ENCODE results near the gene BRD2. TPM values are rescaled to one million over a fixed set of nuclear protein-coding genes. Genes with fewer than 3 reads are reported as not detected.
A peak's percentile ranks its signal among the peaks of the same experiment; 100 is the strongest.

BRD2 gene
- total RNA-seq, 2 donors from 2014 or later, result 99.1 to 171 TPM

GRCh38 chr6:33001685-33002084 is 33.3 kb downstream of the BRD2 start:
- DNase-seq, result no peak
- H3K4me1 ChIP-seq, result no peaks in the 10 kb centered on the region

GRCh38 chr6:33004940-33005339 is 36.5 kb downstream of the BRD2 start:
- H3K4me1 ChIP-seq, result peaks cover 6% of the 10 kb centered on the region
- intact Hi-C loops (cut with DNase I), result loop anchor here (5.0 kb wide), 1 partner anchor 237 kb away; no protein-coding TSS in a partner anchor

More at GRCh38 chr6:33001685-33002084, 33.3 kb downstream of the BRD2 start:
- no peak for ATAC-seq
- Histone ChIP-seq H3K27ac (no peak overlapping the region), H3K9me3 (no peaks in the 10 kb centered on the region), H3K4me3 (no peak overlapping the region), H3K27me3 (no peaks in the 10 kb centered on the region), H3K36me3 (replicated peaks in 1 of 2; ENCODE audit: insufficient read depth in 1 of 2, low read depth in 2 of 2) (no peaks in the 10 kb centered on the region)
- intact Hi-C loops (cut with DNase I), result no loop called here
- TF ChIP-seq POLR2A (IDR thresholded peaks at IDR 0.05) (no peak), CTCF (IDR thresholded peaks at IDR 0.05) (no peak)
- 51 to 66% methylated on average over 4 of the region's 4 CpGs for WGBS, 2 donors

DNA sequence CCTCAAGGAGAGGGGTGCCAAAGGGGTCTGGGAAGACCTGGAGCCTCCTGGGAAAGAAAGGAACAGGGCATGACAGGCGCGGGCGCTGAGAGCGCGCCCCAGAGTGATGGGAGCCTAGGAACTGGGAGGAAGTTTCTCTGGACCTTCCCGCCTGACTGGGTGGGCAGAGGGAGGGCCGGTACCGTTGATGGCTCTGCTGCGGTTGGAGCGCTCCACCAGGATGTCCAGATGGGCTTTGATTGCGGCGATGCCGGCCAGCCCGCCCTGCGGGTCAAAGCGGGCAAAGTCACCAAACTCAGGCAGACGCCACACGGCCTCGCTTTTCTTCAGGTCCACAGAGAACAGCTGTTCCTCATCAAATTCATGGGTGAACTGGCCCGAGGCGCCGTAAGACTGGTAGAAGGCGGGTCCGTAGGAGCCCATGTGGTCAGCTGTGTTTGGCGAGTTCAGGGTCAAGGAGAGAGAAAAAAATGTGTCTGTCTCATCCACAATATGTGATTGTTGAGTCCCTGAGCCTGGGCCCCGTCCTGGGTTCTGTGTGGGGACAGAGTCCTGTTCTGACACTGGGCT is 39.5 kb downstream of the BRD2 start:
- Histone ChIP-seq H3K4me3 (no peak overlapping the region), H3K27me3 (no peaks in the 10 kb centered on the region), H3K27ac (no peak overlapping the region), H3K9me3 (no peaks in the 10 kb centered on the region), H3K4me1 (peaks cover 6% of the 10 kb centered on the region), H3K36me3 (replicated peaks in 1 of 2; ENCODE audit: insufficient read depth in 1 of 2, low read depth in 2 of 2) (no peaks in the 10 kb centered on the region)
- TF ChIP-seq CTCF (IDR thresholded peaks at IDR 0.05) (no peak), POLR2A (IDR thresholded peaks at IDR 0.05) (no peak)
- no peak for DNase-seq
- intact Hi-C loops (cut with DNase I), result loop anchor here (5.0 kb wide), 1 partner anchor 234 kb away; no protein-coding TSS in a partner anchor
- 81 to 84% methylated on average over 22 to 26 of the region's 26 CpGs for WGBS, 2 donors
- ATAC-seq, result no peak

More at GRCh38 chr6:33004940-33005339, 36.5 kb downstream of the BRD2 start:
- no peak overlapping the region for H3K4me3 ChIP-seq
- H3K9me3 ChIP-seq, result no peaks in the 10 kb centered on the region
- no peaks in the 10 kb centered on the region for H3K36me3 ChIP-seq (replicated peaks in 1 of 2; ENCODE audit: insufficient read depth in 1 of 2, low read depth in 2 of 2)
- 56 to 70% methylated on average over 6 of the region's 6 CpGs for WGBS, 2 donors
- ATAC-seq (no peak), DNase-seq (no peak)
- TF ChIP-seq CTCF (IDR thresholded peaks at IDR 0.05) (no peak), POLR2A (IDR thresholded peaks at IDR 0.05) (no peak)
- no peaks in the 10 kb centered on the region for H3K27me3 ChIP-seq
- H3K27ac ChIP-seq, result no peak overlapping the region

GRCh38 chr6:33008944-33009861 is 40.8 kb downstream of the BRD2 start, which contains the start of gene HLA-DOA:
Gene HLA-DOA, minus strand, starts transcription at chr6:33009591.
- intact Hi-C loops (cut with DNase I), result loop anchor here (5.0 kb wide), 1 partner anchor 233 kb away; no protein-coding TSS in a partner anchor
- H3K4me3 ChIP-seq, result no peak within 1 kb of the TSS
- peak; percentile 56 for ATAC-seq

More at GRCh38 chr6:33008944-33009861, 40.8 kb downstream of the BRD2 start, which contains the start of gene HLA-DOA:
- DNase-seq, result peak in 1 of 4 donors; percentile 35
- Histone ChIP-seq H3K27me3 (no peaks in the 10 kb centered on the region), H3K27ac (peak within 1 kb of the TSS in 2 of 4 donors; percentile 5 to 41), H3K4me1 (peaks cover 6% of the 10 kb centered on the region), H3K9me3 (no peaks in the 10 kb centered on the region), H3K36me3 (replicated peaks in 1 of 2; ENCODE audit: insufficient read depth in 1 of 2, low read depth in 2 of 2) (no peaks in the 10 kb centered on the region)
- TF ChIP-seq POLR2A (IDR thresholded peaks at IDR 0.05) (peak in 1 of 3 donors; percentile 27), CTCF (IDR thresholded peaks at IDR 0.05) (no peak)
- 17 to 18% methylated on average over 24 of the region's 24 CpGs for WGBS, 2 donors

Data from body of pancreas (tissue), 4 donors.